ENCODE measurements around the gene MCRIP1.

GRCh38 chr17:81833921-81834830, 1.1 kb upstream of the MCRIP1 start:
- no peak for TF ChIP-seq CTCF (IDR thresholded peaks at IDR 0.05; ENCODE audit: low read length)
- no peak for TF ChIP-seq EZH2 (IDR thresholded peaks at IDR 0.05; ENCODE audit: borderline replicate concordance, low read length)

Data from OCI-LY1 (cell line).